GM12864 (cell line): Measurements from ENCODE around the gene WNT5B.

Source experiments
- DNase-seq: peaks from one replicate; pipeline ENCODE4 v3.0.0-alpha.2; 2011; ENCODE audit warnings: low read depth
- H3K4me3 ChIP-seq: 2 replicates; pipeline ENCODE4 v1.5.1; 2011; ENCODE audit warnings: mild to moderate bottlenecking, low read depth, low read length, control low read depth
- CTCF ChIP-seq: IDR thresholded peaks from 2 replicates; pipeline ENCODE4 v1.5.1; 2011; ENCODE audit warnings: low read depth, mild to moderate bottlenecking, moderate library complexity, low read length, control low read depth, inconsistent platforms; ENCODE audit errors: missing control alignments

Gene WNT5B

GRCh38 chr12:1661553-1662335, 32.7 kb downstream of the WNT5B start:
- DNase-seq, result peak; percentile 25
- no peak for TF ChIP-seq CTCF
- peak overlapping the region; percentile 43 for H3K4me3 ChIP-seq

GRCh38 chr12:1662761-1663439, 33.9 kb downstream of the WNT5B start:
- no peak for DNase-seq
- no peak overlapping the region for H3K4me3 ChIP-seq
- TF ChIP-seq CTCF, result no peak

- H3K4me3 ChIP-seq, result no peak overlapping the region
- no peak for DNase-seq
These were observed 34.6 kb downstream of the WNT5B start for GRCh38 chr12:1663440-1664132.

GRCh38 chr12:1665366-1665765, 36.3 kb downstream of the WNT5B start:
- TF ChIP-seq CTCF, result no peak
- DNase-seq, result no peak
- no peak overlapping the region for H3K4me3 ChIP-seq

More at GRCh38 chr12:1663440-1664132, 34.6 kb downstream of the WNT5B start:
- TF ChIP-seq CTCF, result no peak

- no peak overlapping the region for H3K4me3 ChIP-seq
- no peak for TF ChIP-seq CTCF
- DNase-seq, result no peak
These were observed 37.2 kb downstream of the WNT5B start for GRCh38 chr12:1666215-1666614.

GRCh38 chr12:1666685-1667162, 37.7 kb downstream of the WNT5B start:
- H3K4me3 ChIP-seq, result no peak overlapping the region

More at GRCh38 chr12:1666685-1667162, 37.7 kb downstream of the WNT5B start:
- no peak for DNase-seq
- TF ChIP-seq CTCF, result no peak
